Endothelial cell of umbilical vein (primary cell): ENCODE data around the gene IRF2. TPM values are rescaled to one million over a fixed set of nuclear protein-coding genes. Genes with fewer than 3 reads are reported as not detected.

Source experiments
- BruUV-seq: library from RNA; stranded (reverse); fragments of 400-500 nt; replicated peaks from 2 replicates; lab custom pipeline; 2021; lab: Mats Ljungman, UMichigan
- CTCF ChIA-PET: fragments of 300-600, 350-600 bp; sonication (Branson Sonifier 250); formaldehyde crosslinking; loops from one replicate; lab custom pipeline; 2021; ENCODE audit warnings: antibody characterized with exemption, inconsistent platforms; lab: Charles Lee
- POLR2A ChIA-PET: fragments of 300-600, 350-600 bp; sonication (Branson Sonifier 250); formaldehyde crosslinking; loops from one replicate; lab custom pipeline; 2021; ENCODE audit warnings: antibody characterized with exemption, inconsistent platforms; lab: Charles Lee
- DNase-seq: peaks from one replicate; pipeline ENCODE4 v3.0.0-alpha.2; 2011; ENCODE audit warnings: low read depth, low spot score
- FAIRE-seq: peaks from 2 replicates; lab custom pipeline; 2011; peaks lifted over from hg19 to GRCh38; lab: Jason Lieb, UNC
- H2AFZ ChIP-seq: 2 replicates; pipeline ENCODE4 v1.6.0; 2012; ENCODE audit warnings: low read depth, low read length, control low read depth, inconsistent platforms
- H3K27ac ChIP-seq: 2 replicates; pipeline ENCODE4 v1.5.1; 2011; ENCODE audit warnings: low read depth, mild to moderate bottlenecking, control low read depth, low read length, moderate library complexity; ENCODE audit not compliant: insufficient read depth
- H3K27me3 ChIP-seq, 2 experiments: 2 replicates each; pipeline versions ENCODE4 v1.6.0 to v1.6.1; 2011; ENCODE audit warnings: low read length in 2 of 2, mixed read lengths in 1 of 2; ENCODE audit not compliant: control insufficient read depth in 2 of 2, insufficient read depth in 2 of 2
- H3K36me3 ChIP-seq, 2 experiments: 2 replicates in 1 of 2; 3 replicates in 1 of 2; pipeline ENCODE4 v1.5.1; 2011; ENCODE audit warnings: low read length in 2 of 2, mild to moderate bottlenecking in 1 of 2, moderate library complexity in 1 of 2; ENCODE audit not compliant: control insufficient read depth in 2 of 2, insufficient read depth in 2 of 2; ENCODE audit errors: extremely low read depth in 1 of 2
- H3K4me1 ChIP-seq: 3 replicates; pipeline ENCODE4 v1.5.1; 2011; ENCODE audit warnings: mild to moderate bottlenecking, low read length; ENCODE audit not compliant: control insufficient read depth, insufficient read depth; ENCODE audit errors: extremely low read depth
- H3K4me2 ChIP-seq: 2 replicates; pipeline ENCODE4 v1.6.1; 2011; ENCODE audit warnings: low read length, control low read depth, mixed read lengths; ENCODE audit not compliant: insufficient read depth
- H3K4me3 ChIP-seq, 3 experiments: fragments of 200-600 bp in 1 of 3; sonication (generic), shearing (Covaris generic) in 1 of 3; replicated peaks in 1 of 3; 2 replicates each; pipeline ENCODE4 v1.5.1; 2011 to 2016; ENCODE audit warnings: control low read depth in 3 of 3, low read length in 3 of 3, mild to moderate bottlenecking in 2 of 3, inconsistent platforms in 1 of 3, low read depth in 1 of 3, moderate library complexity in 1 of 3; ENCODE audit not compliant: insufficient read depth in 1 of 3
- H3K79me2 ChIP-seq: 2 replicates; pipeline ENCODE4 v1.6.0; 2012; ENCODE audit warnings: low read length, inconsistent platforms; ENCODE audit not compliant: control insufficient read depth, insufficient read depth
- H3K9ac ChIP-seq: replicated peaks from 2 replicates; pipeline ENCODE3; 2011; ENCODE audit warnings: low read length, control low read depth; ENCODE audit not compliant: insufficient read depth; ENCODE audit errors: extremely low read depth
- H3K9me1 ChIP-seq: replicated peaks from 3 replicates; pipeline ENCODE4 v1.6.0; 2011; ENCODE audit warnings: mild to moderate bottlenecking, low read length; ENCODE audit not compliant: control insufficient read depth, insufficient read depth; ENCODE audit errors: extremely low read depth
- H3K9me3 ChIP-seq: replicated peaks from 2 replicates; pipeline ENCODE4 v1.5.1; 2012; ENCODE audit warnings: low read length, inconsistent platforms; ENCODE audit not compliant: control insufficient read depth, insufficient read depth
- H4K20me1 ChIP-seq: replicated peaks from 2 replicates; pipeline ENCODE3; 2011; ENCODE audit warnings: mild to moderate bottlenecking, low read length; ENCODE audit not compliant: control insufficient read depth, insufficient read depth; ENCODE audit errors: extremely low read depth
- CTCF ChIP-seq, 2 donors: IDR thresholded peaks; 1 replicate in 1 of 2; 2 replicates in 1 of 2; pipeline ENCODE4 v1.5.1; 2011; ENCODE audit warnings: low read length in 2 of 2, mild to moderate bottlenecking in 2 of 2, moderate library complexity in 2 of 2, control low read depth in 1 of 2, inconsistent platforms in 1 of 2, low read depth in 1 of 2; ENCODE audit not compliant: insufficient read depth in 1 of 2; ENCODE audit errors: extremely low read depth in 1 of 2
- EZH2 ChIP-seq: IDR thresholded peaks from 2 replicates; pipeline ENCODE4 v1.6.1; 2012; ENCODE audit warnings: borderline replicate concordance, low read depth, mild to moderate bottlenecking, moderate library complexity, low read length, inconsistent platforms; ENCODE audit not compliant: severe bottlenecking
- FOS ChIP-seq: IDR thresholded peaks from 2 replicates; pipeline ENCODE4 v1.6.1; 2011; ENCODE audit warnings: mild to moderate bottlenecking, low read length, moderate library complexity, borderline replicate concordance; ENCODE audit not compliant: insufficient read depth
- GATA2 ChIP-seq: IDR thresholded peaks from 2 replicates; pipeline ENCODE4 v1.7.0; 2011; ENCODE audit warnings: low read depth, mild to moderate bottlenecking, moderate library complexity, mixed read lengths, low read length; ENCODE audit not compliant: insufficient read length, insufficient read depth
- JUN ChIP-seq: IDR thresholded peaks from 2 replicates; pipeline ENCODE4 v1.6.1; 2011; ENCODE audit warnings: borderline replicate concordance, low read depth; ENCODE audit not compliant: insufficient read length, insufficient read depth
- MAX ChIP-seq: IDR thresholded peaks from 2 replicates; pipeline ENCODE4 v1.6.1; 2011; ENCODE audit not compliant: insufficient read depth, insufficient read length
- MYC ChIP-seq: IDR thresholded peaks from one replicate; pipeline ENCODE4 v1.6.1; 2011; ENCODE audit warnings: mild to moderate bottlenecking, low read depth, low read length
- POLR2A ChIP-seq: IDR thresholded peaks from 2 replicates; pipeline ENCODE4 v1.6.1; 2012; ENCODE audit warnings: low read depth, mild to moderate bottlenecking, control low read depth, low read length
- POLR2AphosphoS5 ChIP-seq: IDR thresholded peaks from 2 replicates; pipeline ENCODE4 v1.6.1; 2012; ENCODE audit warnings: low read depth, mild to moderate bottlenecking, control low read depth, low read length, moderate library complexity; ENCODE audit not compliant: insufficient read depth
- dilution Hi-C: fragments of 300-500 bp; cut with MboI; formaldehyde crosslinking; loops from one replicate; pipeline ENCODE4 v1.15.0; 2019; ENCODE audit warnings: low sequenced_read_pairs; ENCODE audit not compliant: extremely low pct_ligation_motif_present
- intact Hi-C: fragments of 100-400 bp; cut with micrococcal nuclease; formaldehyde crosslinking; loops from one replicate; pipeline ENCODE4 v1.10.0; 2022
- polyA plus RNA-seq, 4 experiments: library from polyadenylated mRNA; depleted of rRNA in 3 of 4; stranded (reverse) in 3 of 4; unstranded in 1 of 4; fragments of >200 nt; gene quantifications; 2 replicates each; pipeline versions ENCODE4 v1.2.1 to v1.2.3, GENCODE V29; 2011 to 2012; ENCODE audit warnings: missing spikeins in 1 of 4
- total RNA-seq: library from RNA; stranded (reverse); gene quantifications from 2 replicates; pipeline ENCODE4 v1.2.3, GENCODE V29; 2021

Gene IRF2
- total and polyA plus RNA-seq, 2 donors (not counting 3 experiments of a cell fraction or from before 2014, with no cell fraction given): 26.9 to 27.6 TPM

GRCh38 chr4:184462724-184463123 lies 11.6 kb downstream of the IRF2 start:
- BruUV-seq: no TSS peak
- no peaks in the 10 kb centered on the region for H3K9me1 ChIP-seq
- no peaks in the 10 kb centered on the region for H4K20me1 ChIP-seq
- intact Hi-C loops: no loop called here
- no peak overlapping the region for H2AFZ ChIP-seq
- H3K9me3 ChIP-seq: no peaks in the 10 kb centered on the region
- no peak overlapping the region for H3K9ac ChIP-seq
- POLR2A ChIA-PET: no interaction called here
- H3K4me1 ChIP-seq: peaks cover 9% of the 10 kb centered on the region
- no peak for TF ChIP-seq CTCF (IDR thresholded peaks at IDR 0.05; ENCODE audit: extremely low read depth in 1 of 2, insufficient read depth in 1 of 2, low read depth in 1 of 2, low read length in 2 of 2)
- no peak for TF ChIP-seq MYC
- TF ChIP-seq POLR2AphosphoS5: no peak
- no peak for TF ChIP-seq GATA2
- no peak for TF ChIP-seq POLR2A
- no peak for TF ChIP-seq JUN
- TF ChIP-seq FOS: no peak
- no peak for TF ChIP-seq EZH2
- TF ChIP-seq MAX: no peak
- CTCF ChIA-PET: interaction anchor here (0.9 to 2.2 kb wide), 3 partner anchors 10 to 199 kb away, joined by 3 to 7 read pairs (median 3); no protein-coding TSS in a partner anchor
- no peaks in the 10 kb centered on the region for H3K36me3 ChIP-seq
- H3K79me2 ChIP-seq: peaks cover 33% of the 10 kb centered on the region
- DNase-seq (no peak), FAIRE-seq (no peak)
- no peak overlapping the region for H3K27ac ChIP-seq
- no peaks in the 10 kb centered on the region for H3K27me3 ChIP-seq
- H3K4me3 ChIP-seq: no peak overlapping the region
- H3K4me2 ChIP-seq: no peak overlapping the region
- dilution Hi-C loops: no loop called here
